ENCODE measurements around the gene ERBB4.

DNA sequence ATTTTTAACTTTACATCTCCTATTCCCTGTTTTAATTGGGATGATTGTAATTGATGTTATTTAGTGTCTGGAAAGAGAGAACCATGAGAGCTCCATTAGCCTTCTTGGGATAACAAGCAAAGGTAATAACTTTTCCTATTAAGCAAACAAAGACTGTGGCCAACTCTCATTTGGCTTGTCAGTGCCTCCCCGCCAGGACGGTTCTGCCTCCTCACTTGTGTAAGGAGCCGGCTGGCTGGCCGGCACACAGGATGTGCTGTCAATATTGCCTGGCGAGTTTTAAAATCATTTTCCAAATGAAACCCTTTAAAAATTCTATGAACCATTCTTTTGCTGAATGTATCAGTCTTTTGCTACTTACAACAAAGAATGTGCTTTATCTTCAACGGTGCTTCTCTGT is 1083.9 kb downstream of the ERBB4 start:
- TF ChIP-seq, protein P1, sequence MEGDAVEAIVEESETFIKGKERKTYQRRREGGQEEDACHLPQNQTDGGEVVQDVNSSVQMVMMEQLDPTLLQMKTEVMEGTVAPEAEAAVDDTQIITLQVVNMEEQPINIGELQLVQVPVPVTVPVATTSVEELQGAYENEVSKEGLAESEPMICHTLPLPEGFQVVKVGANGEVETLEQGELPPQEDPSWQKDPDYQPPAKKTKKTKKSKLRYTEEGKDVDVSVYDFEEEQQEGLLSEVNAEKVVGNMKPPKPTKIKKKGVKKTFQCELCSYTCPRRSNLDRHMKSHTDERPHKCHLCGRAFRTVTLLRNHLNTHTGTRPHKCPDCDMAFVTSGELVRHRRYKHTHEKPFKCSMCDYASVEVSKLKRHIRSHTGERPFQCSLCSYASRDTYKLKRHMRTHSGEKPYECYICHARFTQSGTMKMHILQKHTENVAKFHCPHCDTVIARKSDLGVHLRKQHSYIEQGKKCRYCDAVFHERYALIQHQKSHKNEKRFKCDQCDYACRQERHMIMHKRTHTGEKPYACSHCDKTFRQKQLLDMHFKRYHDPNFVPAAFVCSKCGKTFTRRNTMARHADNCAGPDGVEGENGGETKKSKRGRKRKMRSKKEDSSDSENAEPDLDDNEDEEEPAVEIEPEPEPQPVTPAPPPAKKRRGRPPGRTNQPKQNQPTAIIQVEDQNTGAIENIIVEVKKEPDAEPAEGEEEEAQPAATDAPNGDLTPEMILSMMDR (IDR thresholded peaks at IDR 0.05) = no peak
- TF ChIP-seq SIN3A (IDR thresholded peaks at IDR 0.05; ENCODE audit: borderline replicate concordance, insufficient read depth, low read depth, low read length) (no peak), POLR2AphosphoS5 (IDR thresholded peaks at IDR 0.05; ENCODE audit: low read depth, low read length) (no peak), TCF7L2 (IDR thresholded peaks at IDR 0.05; ENCODE audit: low read depth, low read length) (no peak)
